Limb (tissue), 2 donors: ENCODE measurements around the gene CTAG2.
A peak's percentile ranks its signal among the peaks of the same experiment; 100 is the strongest.
"Not testable (repeated sequence)": the region's sequence is repeated elsewhere in the genome, so short reads cannot be mapped to it uniquely, and the experiment has no call there.

Experiments used
- DNase-seq, 2 donors: peaks; one replicate each; pipeline ENCODE4 v3.0.0-alpha.2; 2016; ENCODE audit errors: extremely low spot score in 2 of 2

The CTAG2 gene

GRCh38 chrX:154648931-154649330, 4.4 kb downstream of the CTAG2 start:
- DNase-seq: no peak

- DNase-seq: not testable (repeated sequence)
Measured at GRCh38 chrX:154645745-154646378, 7.5 kb downstream of the CTAG2 start.

GRCh38 chrX:154643708-154644107, 9.7 kb downstream of the CTAG2 start:
- DNase-seq: not testable (repeated sequence)

DNA sequence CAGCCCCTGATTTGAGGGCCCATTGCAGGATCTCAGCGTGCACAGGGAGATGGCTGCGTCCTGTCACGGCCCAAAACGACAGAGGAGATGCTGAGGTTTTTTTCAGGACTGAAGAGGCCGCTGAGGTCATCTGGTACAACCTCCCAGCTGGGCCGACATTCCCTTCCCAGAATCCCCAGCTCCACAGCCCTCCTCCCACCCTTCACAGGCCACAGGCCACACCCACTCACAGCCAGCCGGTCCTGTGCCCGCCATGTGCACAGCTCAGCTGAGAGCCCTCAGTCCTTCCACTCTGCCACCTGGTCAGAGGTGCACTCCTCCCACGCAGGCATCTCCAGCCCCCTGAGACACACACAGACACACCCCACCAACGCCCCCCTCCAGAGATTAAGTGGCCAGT, 11.6 kb downstream of the CTAG2 start:
- DNase-seq: not testable (repeated sequence)

- not testable (repeated sequence) for DNase-seq
Measured at GRCh38 chrX:154633661-154634060, 19.7 kb downstream of the CTAG2 start.

GRCh38 chrX:154630949-154631348, 22.4 kb downstream of the CTAG2 start:
- not testable (repeated sequence) for DNase-seq

DNA sequence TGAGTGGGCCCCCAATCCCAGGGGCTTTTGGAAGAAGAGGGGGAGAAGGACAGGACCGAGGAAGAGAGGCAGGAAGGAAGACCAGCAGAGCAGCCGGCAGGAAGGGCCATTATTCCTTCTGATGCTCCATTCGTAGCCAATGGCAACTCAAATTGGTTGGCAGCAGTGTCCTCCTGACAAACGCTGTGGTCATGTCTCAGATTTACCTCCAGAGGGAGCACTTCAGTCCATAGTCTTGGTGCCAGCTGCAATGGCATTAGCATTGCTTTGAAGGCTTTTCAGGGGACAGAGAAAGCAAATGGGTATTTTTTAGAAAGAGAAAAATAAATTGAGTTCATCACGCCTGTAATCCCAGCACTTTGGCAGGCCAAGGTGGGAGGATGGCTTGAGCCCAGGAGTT, 24.4 kb downstream of the CTAG2 start:
- DNase-seq: not testable (repeated sequence)

DNA sequence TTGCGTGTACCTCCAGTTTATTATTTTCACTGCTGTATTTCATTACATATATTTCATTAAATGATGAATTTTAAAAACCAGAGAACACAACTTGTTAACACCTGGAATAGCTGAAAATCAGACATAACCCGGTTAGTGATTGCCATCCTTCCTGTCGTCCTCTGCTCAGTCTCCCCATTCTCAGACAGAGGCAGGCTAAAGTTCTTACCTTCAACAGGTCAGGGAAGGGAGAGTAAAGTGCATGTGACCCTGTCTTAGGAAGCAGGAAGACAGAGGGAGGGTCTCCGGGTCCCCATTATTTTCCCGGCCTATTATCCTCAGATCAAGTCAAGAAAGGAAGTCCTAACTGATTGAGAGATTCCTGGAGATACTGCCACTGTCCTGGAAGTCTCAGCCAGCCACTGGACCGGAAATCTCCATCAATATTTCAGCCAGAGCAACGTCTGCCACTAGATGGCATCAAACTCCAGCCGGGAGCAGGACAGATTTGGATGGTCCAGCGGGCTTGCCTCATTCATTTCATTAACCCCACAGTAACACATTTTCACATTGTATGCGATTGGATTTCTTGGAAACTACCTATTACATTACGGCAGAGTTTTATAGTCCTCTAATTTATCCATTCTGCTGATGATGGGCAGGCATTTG, 32.5 kb downstream of the CTAG2 start:
- not testable (repeated sequence) for DNase-seq

GRCh38 chrX:154619182-154619581, 34.2 kb downstream of the CTAG2 start, which contains the start of gene CTAG1B:
TSS of gene CTAG1B (minus strand) at chrX:154619282. CDS start at chrX:154619218, 64 bp downstream.
- not testable (repeated sequence) for DNase-seq

DNA sequence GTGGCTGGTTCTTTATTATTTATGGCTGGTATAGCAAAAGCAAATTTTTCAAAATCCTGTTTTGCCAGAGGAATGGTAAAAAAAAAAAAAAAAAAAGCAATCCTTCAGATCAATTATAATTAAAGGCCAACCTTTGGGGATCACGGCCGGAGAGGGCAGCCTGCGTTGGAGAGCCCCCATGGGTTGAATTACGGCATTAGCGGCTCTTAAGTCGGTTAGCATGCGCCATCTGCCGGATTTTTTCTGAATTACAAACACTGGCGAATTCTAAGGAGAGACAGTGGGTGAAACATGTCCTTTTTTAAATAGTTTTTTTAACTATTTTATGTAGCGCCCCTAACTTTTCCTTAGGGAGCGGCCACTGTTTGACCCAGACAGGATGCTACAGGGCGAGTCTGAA, 39.8 kb downstream of the CTAG2 start:
- DNase-seq: not testable (repeated sequence)

GRCh38 chrX:154611146-154611545, 42.2 kb downstream of the CTAG2 start:
- DNase-seq: not testable (repeated sequence)

DNA sequence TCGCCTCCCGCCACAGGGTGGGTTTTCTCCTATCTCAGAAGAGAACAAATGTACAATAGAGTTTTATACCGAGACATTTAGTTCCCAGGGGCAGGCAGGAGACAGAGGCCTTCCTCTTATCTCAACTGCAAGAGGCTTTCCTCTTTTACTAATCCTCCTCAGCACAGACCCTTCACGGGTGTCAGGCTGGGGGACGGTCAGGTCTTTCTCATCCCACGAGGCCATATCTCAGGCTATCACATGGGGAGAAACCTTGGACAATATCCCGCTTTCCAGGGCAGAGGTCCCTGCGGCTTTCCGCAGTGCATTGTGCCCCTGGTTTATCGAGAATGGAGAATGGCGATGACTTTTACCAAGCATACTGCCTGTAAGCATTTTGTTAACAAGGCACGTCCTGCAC, 44.6 kb downstream of the CTAG2 start:
- DNase-seq: not testable (repeated sequence)

- DNase-seq: not testable (repeated sequence)
Measured at GRCh38 chrX:154607976-154608375, 45.4 kb downstream of the CTAG2 start.

DNA sequence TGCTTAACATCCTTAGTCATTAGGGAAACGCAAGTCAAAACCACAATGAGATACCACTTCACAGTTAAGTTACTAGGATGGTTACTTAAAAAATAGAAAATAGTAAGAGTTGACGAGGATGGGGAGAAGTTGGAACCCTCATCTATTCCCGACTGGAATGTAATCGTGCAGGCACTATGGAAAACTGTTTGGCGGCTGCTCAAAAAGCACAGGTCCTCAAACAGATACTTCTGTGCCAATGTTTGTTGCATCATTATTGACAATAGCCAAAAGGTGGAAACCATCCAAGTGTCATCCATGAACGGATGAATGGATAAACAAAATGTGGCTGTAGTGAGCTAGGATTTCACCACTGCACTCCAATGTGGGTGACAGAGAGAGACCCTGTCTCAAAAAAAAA, 46.0 kb downstream of the CTAG2 start:
- DNase-seq: no peak

DNA sequence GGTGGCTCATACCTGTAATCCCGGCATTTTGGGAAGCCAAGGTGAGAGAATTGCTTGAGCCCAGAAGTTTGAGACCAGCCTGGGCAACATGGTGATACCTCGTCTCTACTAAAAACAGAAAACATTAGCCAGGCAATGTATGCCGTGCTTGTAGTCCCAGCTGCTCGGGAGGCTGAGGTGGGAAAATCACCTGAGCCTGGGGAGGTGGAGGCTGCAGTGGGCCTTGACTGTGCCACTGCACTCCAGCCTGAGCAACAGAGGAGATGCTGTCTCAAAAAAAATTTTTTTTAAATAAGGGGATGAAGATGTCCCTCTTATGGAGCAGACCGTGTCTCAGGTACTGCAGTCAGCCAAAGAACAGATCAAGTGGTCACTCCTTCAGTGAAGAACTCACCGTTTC, 47.8 kb downstream of the CTAG2 start:
- DNase-seq: no peak

- peak in 1 of 2 donors; percentile 3 for DNase-seq
Measured at GRCh38 chrX:154603438-154604430, 49.6 kb downstream of the CTAG2 start.

GRCh38 chrX:154602766-154603437, 50.5 kb downstream of the CTAG2 start:
- no peak for DNase-seq

- DNase-seq: no peak
Measured at GRCh38 chrX:154602226-154602625, 51.2 kb downstream of the CTAG2 start.
